H1 (cell line): ENCODE data around the gene LGALS3. TPM values are rescaled to one million over a fixed set of nuclear protein-coding genes. Genes with fewer than 3 reads are reported as not detected.

ENCODE experiments used
- CTCF ChIA-PET: fragments of 300-600 bp; sonication (Branson Sonifier 250); formaldehyde crosslinking; loops from one replicate; lab custom pipeline; 2021; ENCODE audit not compliant: partially characterized antibody; lab: Charles Lee
- POLR2A ChIA-PET: fragments of 300-600 bp; sonication (Branson Sonifier 250); formaldehyde crosslinking; loops from one replicate; lab custom pipeline; 2021; ENCODE audit warnings: inconsistent platforms; ENCODE audit not compliant: partially characterized antibody; lab: Charles Lee
- DNase-seq, 2 experiments: peaks; one replicate each; pipeline versions ENCODE4 v3.0.0 to v3.0.0-alpha.2; 2010 to 2022; ENCODE audit warnings: low spot score in 2 of 2, low read depth in 1 of 2, mixed read lengths in 1 of 2
- FAIRE-seq: peaks from 2 replicates; lab custom pipeline; 2011; peaks lifted over from hg19 to GRCh38; lab: Jason Lieb, UNC
- H2AFZ ChIP-seq: 2 replicates; pipeline ENCODE4 v1.8.1; 2012; ENCODE audit warnings: low read length, inconsistent platforms
- H2AK5ac ChIP-seq: 2 replicates; pipeline ENCODE4 v1.6.1; 2013; ENCODE audit warnings: low read depth, low read length
- H2BK120ac ChIP-seq: replicated peaks from 2 replicates; pipeline ENCODE3; 2013; ENCODE audit warnings: low read depth, low read length, inconsistent platforms
- H2BK12ac ChIP-seq: 2 replicates; pipeline ENCODE4 v1.6.1; 2013; ENCODE audit warnings: low read depth, low read length
- H2BK15ac ChIP-seq: 2 replicates; pipeline ENCODE4 v1.6.1; 2013; ENCODE audit warnings: low read length
- H2BK20ac ChIP-seq: 2 replicates; pipeline ENCODE4 v1.6.1; 2013; ENCODE audit warnings: low read length
- H2BK5ac ChIP-seq: 2 replicates; pipeline ENCODE4 v1.6.1; 2013; ENCODE audit warnings: low read depth, low read length
- H3K14ac ChIP-seq: 2 replicates; pipeline ENCODE4 v1.6.1; 2013; ENCODE audit warnings: inconsistent platforms; ENCODE audit not compliant: insufficient read length
- H3K18ac ChIP-seq: 2 replicates; pipeline ENCODE4 v1.6.1; 2013; ENCODE audit warnings: low read length; ENCODE audit errors: extremely low read depth
- H3K23ac ChIP-seq: 2 replicates; pipeline ENCODE4 v1.6.1; 2013; ENCODE audit warnings: inconsistent platforms; ENCODE audit not compliant: insufficient read length
- H3K23me2 ChIP-seq: 2 replicates; pipeline ENCODE4 v1.6.1; 2013; ENCODE audit warnings: low read depth, low read length
- H3K27ac ChIP-seq: 2 replicates; pipeline ENCODE4 v1.6.1; 2011; ENCODE audit warnings: low read depth, low read length, inconsistent platforms
- H3K27me3 ChIP-seq, 4 experiments: replicated peaks in 1 of 4; 1 replicate in 1 of 4; 2 replicates in 3 of 4; pipeline versions ENCODE4 v1.6.1 to v1.8.1; 2011 to 2013; ENCODE audit warnings: low read length in 3 of 4, mild to moderate bottlenecking in 3 of 4, inconsistent platforms in 2 of 4, mixed read lengths in 2 of 4, moderate library complexity in 1 of 4; ENCODE audit not compliant: control insufficient read depth in 3 of 4, insufficient read depth in 3 of 4; ENCODE audit errors: extremely low read depth in 1 of 4
- H3K36me3 ChIP-seq, 4 experiments: 2 replicates each; pipeline versions ENCODE4 v1.6.1 to v1.8.1; 2011 to 2013; ENCODE audit warnings: mild to moderate bottlenecking in 4 of 4, low read length in 3 of 4, moderate library complexity in 2 of 4, control low read depth in 1 of 4, inconsistent platforms in 1 of 4; ENCODE audit not compliant: insufficient read depth in 4 of 4, control insufficient read depth in 2 of 4
- H3K4ac ChIP-seq: replicated peaks from 2 replicates; pipeline ENCODE3; 2013; ENCODE audit warnings: low read length, low read depth, mixed read lengths, inconsistent platforms; ENCODE audit not compliant: insufficient read length
- H3K4me1 ChIP-seq, 4 experiments: replicated peaks in 1 of 4; 1 replicate in 1 of 4; 2 replicates in 3 of 4; pipeline versions ENCODE4 v1.6.1 to v1.8.1; 2011 to 2013; ENCODE audit warnings: low read length in 3 of 4, inconsistent platforms in 2 of 4, mixed read lengths in 1 of 4; ENCODE audit not compliant: insufficient read depth in 4 of 4, control insufficient read depth in 3 of 4
- H3K4me2 ChIP-seq, 2 experiments: 2 replicates each; pipeline versions ENCODE4 v1.6.1 to v1.8.1; 2011 to 2013; ENCODE audit warnings: low read depth in 2 of 2, low read length in 2 of 2, control low read depth in 1 of 2, inconsistent platforms in 1 of 2, mild to moderate bottlenecking in 1 of 2; ENCODE audit not compliant: insufficient read depth in 1 of 2
- H3K4me3 ChIP-seq, 4 experiments: fragments of 200-600, 300-600 bp in 1 of 4; sonication (generic), shearing (Covaris generic), sonication (Bioruptor Twin) in 1 of 4; 2 replicates each; pipeline versions ENCODE4 v1.5.1 to v1.8.1; 2011 to 2016; ENCODE audit warnings: low read length in 4 of 4, low read depth in 3 of 4, control low read depth in 2 of 4, inconsistent platforms in 2 of 4, mild to moderate bottlenecking in 2 of 4, mixed read lengths in 1 of 4, moderate library complexity in 1 of 4; ENCODE audit not compliant: insufficient read depth in 2 of 4; ENCODE audit errors: extremely low read depth in 1 of 4
- H3K56ac ChIP-seq: replicated peaks from 2 replicates; pipeline ENCODE3; 2013; ENCODE audit warnings: low read depth, mild to moderate bottlenecking, mixed read lengths, low read length, inconsistent platforms; ENCODE audit not compliant: insufficient read length
- H3K79me1 ChIP-seq: 2 replicates; pipeline ENCODE4 v1.6.1; 2013; ENCODE audit warnings: low read depth, low read length, control low read depth
- H3K79me2 ChIP-seq, 2 experiments: 2 replicates each; pipeline versions ENCODE4 v1.6.1 to v1.8.1; 2012 to 2013; ENCODE audit warnings: low read length in 2 of 2, mild to moderate bottlenecking in 2 of 2, inconsistent platforms in 1 of 2; ENCODE audit not compliant: insufficient read depth in 2 of 2, control insufficient read depth in 1 of 2
- H3K9ac ChIP-seq, 4 experiments: replicated peaks in 1 of 4; 1 replicate in 1 of 4; 2 replicates in 3 of 4; pipeline versions ENCODE4 v1.6.1 to v1.8.1; 2011 to 2013; ENCODE audit warnings: low read depth in 3 of 4, low read length in 3 of 4, control low read depth in 2 of 4, mild to moderate bottlenecking in 2 of 4, moderate library complexity in 2 of 4, inconsistent platforms in 1 of 4; ENCODE audit errors: extremely low read depth in 1 of 4
- H3K9me3 ChIP-seq, 2 experiments: 2 replicates each; pipeline versions ENCODE4 v1.6.1 to v1.8.1; 2012 to 2013; ENCODE audit warnings: mild to moderate bottlenecking in 2 of 2, moderate library complexity in 2 of 2, control low read depth in 1 of 2, inconsistent platforms in 1 of 2, low read depth in 1 of 2, low read length in 1 of 2, mixed read lengths in 1 of 2; ENCODE audit not compliant: insufficient read depth in 2 of 2
- H4K20me1 ChIP-seq, 2 experiments: replicated peaks in 1 of 2; 2 replicates each; pipeline versions ENCODE3 to v1.8.1; 2011 to 2013; ENCODE audit warnings: inconsistent platforms in 2 of 2, low read length in 2 of 2, mild to moderate bottlenecking in 1 of 2; ENCODE audit not compliant: insufficient read depth in 2 of 2, control insufficient read depth in 1 of 2
- H4K5ac ChIP-seq: 2 replicates; pipeline ENCODE4 v1.6.1; 2013; ENCODE audit warnings: low read length, low read depth, mixed read lengths, inconsistent platforms; ENCODE audit not compliant: insufficient read length
- H4K8ac ChIP-seq: 2 replicates; pipeline ENCODE4 v1.8.0; 2013; ENCODE audit warnings: mild to moderate bottlenecking, moderate library complexity, low read length, inconsistent platforms; ENCODE audit not compliant: insufficient read depth; ENCODE audit errors: extremely low read depth
- H4K91ac ChIP-seq: replicated peaks from 2 replicates; pipeline ENCODE3; 2013; ENCODE audit warnings: low read length, mixed read lengths, inconsistent platforms; ENCODE audit not compliant: insufficient read length
- USF2 ChIP-seq: IDR thresholded peaks from 2 replicates; pipeline ENCODE4 v1.6.1; 2011; ENCODE audit warnings: low read length, improper control_type of control experiment
- WGBS, 2 experiments: shearing (Covaris generic) in 1 of 2; methylation state at CpG; one replicate each; pipeline versions ENCODE4 v1.1.6 to v1.1.7; 2013 to 2015; ENCODE audit warnings: low lambda C conversion rate in 2 of 2, mixed read lengths in 2 of 2, inconsistent platforms in 1 of 2, low coverage in 1 of 2, missing lambda C conversion rate in 1 of 2; ENCODE audit not compliant: insufficient replicate concordance in 2 of 2, insufficient coverage in 1 of 2, insufficient read length in 1 of 2; ENCODE audit errors: extremely low coverage in 1 of 2, missing lambda C conversion rate in 1 of 2; 5-methylcytosine and 5-hydroxymethylcytosine counted together
- polyA plus RNA-seq, 7 experiments: library from polyadenylated mRNA; depleted of rRNA in 3 of 7; stranded (reverse) in 5 of 7; unstranded in 2 of 7; fragments of >200 nt in 5 of 7; fragments of 200-250 nt in 2 of 7; gene quantifications; 1 replicate in 5 of 7; 2 replicates in 1 of 7; 4 replicates in 1 of 7; pipeline versions ENCODE4 v1.2.1 to v1.2.3, GENCODE V29; 2011 to 2013; ENCODE audit warnings: missing spikeins in 2 of 7, mixed read lengths in 2 of 7
- total RNA-seq: library from RNA; stranded (reverse); fragmentation: NEBNext Ultra II Directional; extraction: Animal tissue kit (Norgen Biotek cat#: 25700); gene quantifications from 2 replicates; pipeline ENCODE4 v1.2.1, GENCODE V29; 2021

LGALS3 gene
- total and polyA plus RNA-seq, 2 of the 8 experiments (the other 6 are each of a cell fraction or from before 2014, with no cell fraction given): 9.7 to 14.5 TPM

- CTCF ChIA-PET: interaction anchor here (0.9 to 3.5 kb wide), 16 partner anchors 9 to 60 kb away, joined by 3 to 29 read pairs (median 10); no protein-coding TSS in a partner anchor
- H3K27ac ChIP-seq: no peak overlapping the region
- TF ChIP-seq USF2: no peak
Measured at GRCh38 chr14:55136885-55137786, 8.1 kb downstream of the LGALS3 start.

More at GRCh38 chr14:55136885-55137786, 8.1 kb downstream of the LGALS3 start:
- Histone ChIP-seq H2BK12ac (no peak overlapping the region), H3K36me3 (peaks cover 0 to 9% (median 6%) of the 10 kb centered on the region in 4 experiments; a peak in 3 of 8 replicates), H2BK5ac (no peak overlapping the region), H3K79me2 (no peaks in the 10 kb centered on the region), H3K23me2 (no peaks in the 10 kb centered on the region; the same call in 1 of the 2 replicates), H2AFZ (no peak overlapping the region), H3K18ac (no peak overlapping the region), H3K4me3 (no peak overlapping the region), H3K56ac (no peak overlapping the region), H3K4me2 (no peak overlapping the region), H2BK20ac (no peak overlapping the region), H2BK120ac (no peak overlapping the region), H4K8ac (no peak overlapping the region), H3K79me1 (no peaks in the 10 kb centered on the region), H4K91ac (no peak overlapping the region), H3K14ac (no peak overlapping the region), H2BK15ac (no peak overlapping the region), H3K9me3 (no peaks in the 10 kb centered on the region), H3K27me3 (no peaks in the 10 kb centered on the region), H3K4ac (no peak overlapping the region), H3K9ac (no peak overlapping the region), H4K5ac (no peak overlapping the region), H3K4me1 (no peaks in the 10 kb centered on the region), H4K20me1 (no peaks in the 10 kb centered on the region), H3K23ac (no peak overlapping the region), H2AK5ac (no peak overlapping the region)
- POLR2A ChIA-PET: interaction anchor here (0.7 to 1.8 kb wide), 9 partner anchors 35 to 110 kb away, joined by 3 to 5 read pairs (median 3); partner anchors contain the start of genes MAPK1IP1L, SOCS4 and WDHD1
- WGBS, 2 experiments: 94% methylated on average over 12 of the region's 12 CpGs; no CpG with 5 or more reads in 1 of the 2 experiments
- DNase-seq (no peak), FAIRE-seq (no peak)
